Lower lobe of right lung (tissue), 2 donors: ENCODE data around the gene LUZP1. TPM values are rescaled to one million over a fixed set of nuclear protein-coding genes. Genes with fewer than 3 reads are reported as not detected.

Source experiments
- ATAC-seq, 2 donors: fragments of 200-7000 bp; cut with Tn5 transposase; one replicate each; pipeline ENCODE4 v1.9.1; 2020 to 2022; ENCODE audit warnings: mild to moderate bottlenecking in 2 of 2, moderate library complexity in 2 of 2
- DNase-seq: peaks from one replicate; pipeline ENCODE4 v3.0.0-alpha.2; 2020
- H3K27ac ChIP-seq: fragments of 200-600 bp; one replicate; pipeline ENCODE4 v1.8.0; 2022
- H3K27me3 ChIP-seq: fragments of 200-600 bp; one replicate; pipeline ENCODE4 v1.8.0; 2022; ENCODE audit warnings: low read depth
- H3K36me3 ChIP-seq: fragments of 200-600 bp; one replicate; pipeline ENCODE4 v1.8.0; 2022; ENCODE audit warnings: mild to moderate bottlenecking
- H3K4me1 ChIP-seq: fragments of 200-600 bp; one replicate; pipeline ENCODE4 v1.8.0; 2022
- H3K4me3 ChIP-seq: fragments of 200-600 bp; one replicate; pipeline ENCODE4 v1.8.0; 2022; ENCODE audit warnings: mild to moderate bottlenecking
- H3K9me3 ChIP-seq: fragments of 200-600 bp; one replicate; pipeline ENCODE4 v1.8.0; 2022
- intact Hi-C: fragments of 100-400 bp; cut with DNase I; formaldehyde crosslinking; loops from one replicate; pipeline ENCODE4 v1.11.0; 2022
- total RNA-seq: library from RNA; stranded (reverse); fragmentation: NEBNext Ultra II Directional; extraction: Animal tissue kit (Norgen Biotek cat#: 25700); gene quantifications from one replicate; pipeline ENCODE4 v1.2.1, GENCODE V29; 2021
- TF ChIP-seq, protein P1 (sequence below): fragments of 200-600 bp; IDR thresholded peaks from one replicate; pipeline ENCODE4 v1.8.0; 2022; ENCODE audit warnings: antibody characterized with exemption, mild to moderate bottlenecking
- donor health status: DM: no; HTN: yes; CAD: no; lungs with severe emphysema.

Gene LUZP1
- total RNA-seq, 1 donor from 2014 or later = 32.5 TPM

DNA sequence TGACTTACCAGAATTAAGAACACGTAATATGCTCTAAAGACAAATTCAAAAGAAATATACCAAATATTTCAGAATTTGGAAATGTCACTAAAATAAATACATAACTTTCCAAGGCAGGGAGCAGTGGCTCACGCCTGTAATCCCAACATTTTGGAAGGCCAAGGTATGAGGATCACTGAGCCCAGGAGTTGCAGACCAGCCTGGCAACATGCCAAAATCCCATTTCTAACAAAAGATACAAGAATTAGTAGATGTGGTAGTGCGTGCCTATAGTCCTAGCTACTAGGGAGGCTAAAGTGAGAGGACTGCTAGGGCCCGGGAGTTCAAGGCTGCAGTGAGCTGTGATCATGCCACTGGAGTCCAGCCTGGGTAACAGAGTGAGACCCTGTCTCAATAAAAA, 11.7 kb downstream of the LUZP1 start:
- no peaks in the 10 kb centered on the region for H3K27me3 ChIP-seq
- intact Hi-C loops = no loop called here
- H3K4me3 ChIP-seq = no peak overlapping the region
- DNase-seq (no peak), ATAC-seq (no peak)
- H3K36me3 ChIP-seq = no peaks in the 10 kb centered on the region
- TF ChIP-seq, protein P1, sequence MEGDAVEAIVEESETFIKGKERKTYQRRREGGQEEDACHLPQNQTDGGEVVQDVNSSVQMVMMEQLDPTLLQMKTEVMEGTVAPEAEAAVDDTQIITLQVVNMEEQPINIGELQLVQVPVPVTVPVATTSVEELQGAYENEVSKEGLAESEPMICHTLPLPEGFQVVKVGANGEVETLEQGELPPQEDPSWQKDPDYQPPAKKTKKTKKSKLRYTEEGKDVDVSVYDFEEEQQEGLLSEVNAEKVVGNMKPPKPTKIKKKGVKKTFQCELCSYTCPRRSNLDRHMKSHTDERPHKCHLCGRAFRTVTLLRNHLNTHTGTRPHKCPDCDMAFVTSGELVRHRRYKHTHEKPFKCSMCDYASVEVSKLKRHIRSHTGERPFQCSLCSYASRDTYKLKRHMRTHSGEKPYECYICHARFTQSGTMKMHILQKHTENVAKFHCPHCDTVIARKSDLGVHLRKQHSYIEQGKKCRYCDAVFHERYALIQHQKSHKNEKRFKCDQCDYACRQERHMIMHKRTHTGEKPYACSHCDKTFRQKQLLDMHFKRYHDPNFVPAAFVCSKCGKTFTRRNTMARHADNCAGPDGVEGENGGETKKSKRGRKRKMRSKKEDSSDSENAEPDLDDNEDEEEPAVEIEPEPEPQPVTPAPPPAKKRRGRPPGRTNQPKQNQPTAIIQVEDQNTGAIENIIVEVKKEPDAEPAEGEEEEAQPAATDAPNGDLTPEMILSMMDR = no peak
- H3K4me1 ChIP-seq = peaks cover 15% of the 10 kb centered on the region
- no peak overlapping the region for H3K27ac ChIP-seq
- H3K9me3 ChIP-seq = no peaks in the 10 kb centered on the region

DNA sequence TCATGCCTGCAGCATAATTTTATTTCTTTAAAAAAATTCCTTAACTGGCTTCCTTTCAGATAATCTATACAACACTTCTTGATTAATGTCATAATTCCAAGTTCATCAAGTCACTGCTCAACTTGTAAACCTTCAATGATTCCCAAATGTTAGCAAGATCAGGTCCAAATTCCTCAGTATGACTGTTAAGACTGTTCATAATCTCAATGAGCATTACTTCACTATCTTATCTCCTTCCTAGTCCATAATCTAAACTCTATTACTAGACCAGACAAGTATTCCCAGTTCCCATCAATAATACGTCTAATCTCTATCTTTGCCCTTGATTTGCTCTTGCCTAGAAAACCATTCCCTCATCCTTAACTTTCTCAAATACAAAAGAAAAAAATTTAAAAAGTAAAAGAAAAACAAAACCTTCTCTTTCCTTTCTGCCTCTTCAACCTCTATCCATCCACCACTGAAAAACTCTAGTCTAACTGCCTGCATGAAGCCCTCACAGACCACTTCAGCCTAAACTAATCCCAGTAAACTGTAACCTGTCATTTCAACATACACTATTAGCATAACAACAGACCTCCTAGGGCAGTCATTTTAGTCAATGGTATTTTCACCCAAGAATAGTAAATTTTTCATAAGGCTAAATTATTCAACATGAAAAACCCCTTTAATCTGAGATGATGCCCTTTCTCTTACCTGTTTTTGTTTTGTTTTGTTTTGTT, 15.5 kb downstream of the LUZP1 start:
- no peak for DNase-seq
- no peaks in the 10 kb centered on the region for H3K36me3 ChIP-seq
- H3K9me3 ChIP-seq = no peaks in the 10 kb centered on the region
- intact Hi-C loops = no loop called here
- TF ChIP-seq, protein P1 = no peak
- no peak overlapping the region for H3K27ac ChIP-seq
- no peak overlapping the region for H3K4me3 ChIP-seq
- peaks cover 12% of the 10 kb centered on the region for H3K4me1 ChIP-seq
- no peak for ATAC-seq
- H3K27me3 ChIP-seq = no peaks in the 10 kb centered on the region

- intact Hi-C loops = no loop called here
- Histone ChIP-seq H3K27me3 (no peaks in the 10 kb centered on the region), H3K4me3 (no peak overlapping the region), H3K9me3 (no peaks in the 10 kb centered on the region), H3K4me1 (peaks cover 12% of the 10 kb centered on the region), H3K27ac (no peak overlapping the region), H3K36me3 (no peaks in the 10 kb centered on the region)
- TF ChIP-seq, protein P1 = no peak
- no peak for ATAC-seq
- DNase-seq = no peak
These were observed 17.9 kb downstream of the LUZP1 start for GRCh38 chr1:23150742-23151141.

GRCh38 chr1:23150125-23150524, 18.5 kb downstream of the LUZP1 start:
- ATAC-seq (no peak), DNase-seq (no peak)
- Histone ChIP-seq H3K27ac (no peak overlapping the region), H3K9me3 (no peaks in the 10 kb centered on the region), H3K4me3 (no peak overlapping the region), H3K4me1 (peaks cover 7% of the 10 kb centered on the region), H3K27me3 (no peaks in the 10 kb centered on the region), H3K36me3 (no peaks in the 10 kb centered on the region)
- intact Hi-C loops = no loop called here
- TF ChIP-seq, protein P1 = no peak

DNA sequence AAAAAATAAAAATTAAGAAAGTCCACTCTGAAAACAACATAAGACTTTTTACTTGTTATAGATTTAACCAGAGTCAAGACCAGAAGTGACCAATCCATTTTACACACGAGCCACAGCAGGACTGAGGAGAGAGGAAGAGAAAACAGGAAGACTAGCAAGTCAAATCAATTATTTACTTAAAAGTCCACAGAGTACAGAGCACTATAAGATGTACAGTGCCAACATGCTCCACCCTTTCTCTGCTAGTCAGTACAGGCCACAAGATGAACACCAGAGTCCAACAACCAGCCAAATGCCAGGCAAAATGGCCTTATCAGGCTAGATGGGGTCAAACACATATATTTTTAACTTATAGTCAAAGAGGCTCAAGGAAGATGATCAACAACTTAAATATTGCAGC, 19.5 kb downstream of the LUZP1 start:
- DNase-seq (no peak), ATAC-seq (no peak)
- TF ChIP-seq, protein P1 = no peak
- Histone ChIP-seq H3K4me1 (peaks cover 4% of the 10 kb centered on the region), H3K9me3 (no peaks in the 10 kb centered on the region), H3K36me3 (no peaks in the 10 kb centered on the region), H3K27ac (no peak overlapping the region), H3K27me3 (no peaks in the 10 kb centered on the region), H3K4me3 (no peak overlapping the region)
- intact Hi-C loops = no loop called here
